Thyroid gland (tissue), 4 donors: ENCODE data around the gene NKIRAS2. TPM values are rescaled to one million over a fixed set of nuclear protein-coding genes. Genes with fewer than 3 reads are reported as not detected.

Experiments
- DNase-seq, 2 donors: peaks; one replicate each; pipeline ENCODE4 v3.0.0-alpha.2; 2019
- H3K27ac ChIP-seq, 3 donors: fragments of 200-600 bp; sonication (generic); 1 replicate in 2 of 3; 2 replicates in 1 of 3; pipeline ENCODE4 v1.5.1; 2016 to 2019; ENCODE audit warnings: mild to moderate bottlenecking in 1 of 3, moderate library complexity in 1 of 3
- H3K27me3 ChIP-seq: fragments of 200-600 bp; sonication (generic); one replicate; pipeline ENCODE4 v1.5.1; 2019
- H3K36me3 ChIP-seq, 2 donors: fragments of 200-600 bp; sonication (generic); one replicate each; pipeline ENCODE4 v1.5.1; 2016 to 2019
- H3K4me1 ChIP-seq, 2 donors: fragments of 200-600 bp; sonication (generic); one replicate each; pipeline ENCODE4 v1.5.1; 2017 to 2019
- H3K4me3 ChIP-seq, 3 donors: fragments of 200-600 bp; sonication (generic); replicated peaks in 1 of 3; 1 replicate in 2 of 3; 2 replicates in 1 of 3; pipeline ENCODE4 v1.5.1; 2016; ENCODE audit warnings: mild to moderate bottlenecking in 1 of 3
- H3K9me3 ChIP-seq: fragments of 200-600 bp; sonication (generic); one replicate; pipeline ENCODE4 v1.5.1; 2017
- POLR2A ChIP-seq, 2 donors: fragments of 450-650 bp; IDR thresholded peaks; one replicate each; pipeline ENCODE4 v1.6.1; 2017; ENCODE audit warnings: antibody characterized with exemption in 2 of 2, mild to moderate bottlenecking in 2 of 2, moderate library complexity in 1 of 2
- WGBS, 2 donors: methylation state at CpG; one replicate each; pipeline ENCODE4 v1.1.5; 2017; 5-methylcytosine and 5-hydroxymethylcytosine counted together
- intact Hi-C: fragments of 100-400 bp; cut with DNase I; formaldehyde crosslinking; loops from one replicate; pipeline ENCODE4 v1.15.1; 2023
- total RNA-seq, 4 donors: library from RNA; depleted of rRNA; stranded (reverse); fragments of >200 nt; gene quantifications; one replicate each; pipeline ENCODE4 v1.2.3, GENCODE V29; 2016
- TF ChIP-seq, protein P1 (sequence below), 6 experiments: fragments of 200-600 bp in 3 of 6; fragments of 450-650 bp in 3 of 6; sonication (generic) in 3 of 6; IDR thresholded peaks; one replicate each; pipeline ENCODE4 v1.5.1; 2016 to 2019; ENCODE audit warnings: antibody characterized with exemption in 6 of 6, mild to moderate bottlenecking in 2 of 6, inconsistent platforms in 1 of 6, moderate library complexity in 1 of 6

NKIRAS2 gene
- total RNA-seq, 4 donors from 2014 or later = 23.6 to 34.6 (median 26.6) TPM

DNA sequence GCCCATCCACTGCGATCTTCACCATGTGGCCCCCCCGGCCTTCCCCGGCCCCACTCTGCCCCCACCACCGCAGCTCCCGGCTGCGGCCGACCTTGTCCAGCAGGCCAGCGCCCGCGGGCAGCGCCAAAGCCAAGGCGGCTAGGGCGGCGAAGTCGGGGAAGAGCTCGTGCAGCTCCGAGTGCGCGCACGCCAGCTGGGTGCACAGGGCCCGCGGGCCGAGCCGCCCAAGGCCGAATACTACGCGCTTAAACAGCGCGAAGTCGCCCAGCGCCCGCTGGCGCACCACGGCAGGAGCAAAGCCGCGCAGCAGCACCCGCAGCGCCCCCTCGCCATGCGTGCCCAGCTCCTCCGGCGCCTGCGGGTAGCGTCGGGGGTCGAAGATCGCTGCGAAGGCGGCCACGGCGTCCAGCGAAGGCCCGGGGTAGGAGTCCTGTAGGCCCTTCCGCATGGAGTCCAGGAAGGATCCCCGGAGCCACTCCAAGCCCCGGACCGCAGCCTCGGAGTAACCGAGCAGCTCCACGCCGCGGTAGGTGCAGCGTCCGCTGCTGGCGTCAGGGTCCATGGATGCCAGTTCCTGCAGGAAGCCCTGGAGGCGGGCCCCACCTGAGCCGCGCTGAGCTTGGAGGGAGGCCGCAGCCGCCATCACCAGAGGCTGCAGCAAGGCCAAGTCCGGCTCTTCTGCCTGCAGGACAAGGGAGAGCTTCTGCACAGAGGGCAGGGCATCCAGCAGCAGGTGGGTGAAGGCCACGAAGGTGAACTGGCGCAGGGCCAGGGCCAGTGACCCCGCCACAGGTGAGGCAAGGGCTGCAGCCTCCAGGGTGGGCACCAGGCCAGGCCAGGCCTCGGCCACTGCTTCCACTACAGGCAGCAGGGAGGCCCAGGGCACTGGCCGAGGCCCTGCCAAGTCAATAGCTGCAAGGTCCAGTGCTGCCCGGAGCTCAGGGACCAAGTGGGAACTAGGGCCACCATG is 20.2 kb downstream of the NKIRAS2 start:
- no peak overlapping the region for H3K4me3 ChIP-seq
- H3K36me3 ChIP-seq = no peaks in the 10 kb centered on the region
- H3K4me1 ChIP-seq = no peaks in the 10 kb centered on the region
- intact Hi-C loops = no loop called here
- no peak for DNase-seq
- no peaks in the 10 kb centered on the region for H3K9me3 ChIP-seq
- TF ChIP-seq POLR2A (IDR thresholded peaks at IDR 0.05) = no peak
- no peaks in the 10 kb centered on the region for H3K27me3 ChIP-seq
- H3K27ac ChIP-seq = no peak overlapping the region
- WGBS, 2 donors = 26 to 45% methylated on average over 29 to 41 of the region's 77 CpGs

DNA sequence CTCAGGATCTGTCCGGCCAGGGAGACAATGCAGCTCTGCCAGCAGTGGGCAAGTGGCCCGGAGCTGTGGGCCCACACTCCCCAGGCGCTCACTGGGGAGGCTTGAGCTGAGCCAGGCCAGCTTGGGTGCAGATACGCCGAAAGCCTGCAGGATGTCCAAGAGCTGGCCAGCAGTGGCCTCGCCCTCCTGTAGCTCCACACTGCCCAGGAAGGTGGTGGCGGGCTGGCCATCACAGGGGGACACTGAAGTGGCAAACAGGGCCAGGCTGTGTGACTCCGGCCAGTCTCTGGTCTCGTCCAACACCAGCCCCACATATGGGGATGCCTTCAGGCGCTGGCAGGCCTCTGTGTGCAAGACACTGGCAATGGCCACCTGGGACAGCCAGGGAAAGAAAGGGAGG is 20.9 kb downstream of the NKIRAS2 start:
- no peaks in the 10 kb centered on the region for H3K27me3 ChIP-seq
- 82 to 97% methylated on average over 2 to 7 of the region's 10 CpGs for WGBS, 2 donors
- no peak overlapping the region for H3K4me3 ChIP-seq
- no peaks in the 10 kb centered on the region for H3K36me3 ChIP-seq
- no peak for DNase-seq
- H3K27ac ChIP-seq = no peak overlapping the region
- intact Hi-C loops = no loop called here
- no peaks in the 10 kb centered on the region for H3K4me1 ChIP-seq
- no peak for TF ChIP-seq POLR2A (IDR thresholded peaks at IDR 0.05)
- TF ChIP-seq, protein P1, sequence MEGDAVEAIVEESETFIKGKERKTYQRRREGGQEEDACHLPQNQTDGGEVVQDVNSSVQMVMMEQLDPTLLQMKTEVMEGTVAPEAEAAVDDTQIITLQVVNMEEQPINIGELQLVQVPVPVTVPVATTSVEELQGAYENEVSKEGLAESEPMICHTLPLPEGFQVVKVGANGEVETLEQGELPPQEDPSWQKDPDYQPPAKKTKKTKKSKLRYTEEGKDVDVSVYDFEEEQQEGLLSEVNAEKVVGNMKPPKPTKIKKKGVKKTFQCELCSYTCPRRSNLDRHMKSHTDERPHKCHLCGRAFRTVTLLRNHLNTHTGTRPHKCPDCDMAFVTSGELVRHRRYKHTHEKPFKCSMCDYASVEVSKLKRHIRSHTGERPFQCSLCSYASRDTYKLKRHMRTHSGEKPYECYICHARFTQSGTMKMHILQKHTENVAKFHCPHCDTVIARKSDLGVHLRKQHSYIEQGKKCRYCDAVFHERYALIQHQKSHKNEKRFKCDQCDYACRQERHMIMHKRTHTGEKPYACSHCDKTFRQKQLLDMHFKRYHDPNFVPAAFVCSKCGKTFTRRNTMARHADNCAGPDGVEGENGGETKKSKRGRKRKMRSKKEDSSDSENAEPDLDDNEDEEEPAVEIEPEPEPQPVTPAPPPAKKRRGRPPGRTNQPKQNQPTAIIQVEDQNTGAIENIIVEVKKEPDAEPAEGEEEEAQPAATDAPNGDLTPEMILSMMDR (IDR thresholded peaks at IDR 0.05) = no peak
- no peaks in the 10 kb centered on the region for H3K9me3 ChIP-seq

DNA sequence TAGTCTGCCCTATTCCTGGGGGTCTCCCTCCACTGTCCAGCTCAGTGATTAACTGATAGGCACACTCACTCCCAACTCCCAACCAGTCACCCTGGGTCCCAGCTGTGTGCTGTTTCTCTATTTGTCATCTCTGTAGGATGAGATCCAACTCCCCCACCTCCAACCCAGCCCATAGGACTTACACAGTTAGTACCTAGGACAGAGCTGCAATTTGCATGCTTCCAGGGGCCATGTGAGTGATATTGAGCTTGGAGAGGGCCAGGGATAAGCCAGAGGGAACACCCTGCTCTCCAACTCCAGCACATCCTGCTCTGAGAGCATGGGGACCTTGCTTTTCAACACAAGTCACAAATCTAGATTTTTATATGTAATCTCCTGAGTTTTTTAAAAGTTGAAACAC is 21.7 kb downstream of the NKIRAS2 start:
- TF ChIP-seq POLR2A (IDR thresholded peaks at IDR 0.05) = no peak
- TF ChIP-seq, protein P1 (IDR thresholded peaks at IDR 0.05) = no peak
- no peaks in the 10 kb centered on the region for H3K9me3 ChIP-seq
- no peak overlapping the region for H3K27ac ChIP-seq
- no peaks in the 10 kb centered on the region for H3K36me3 ChIP-seq
- H3K27me3 ChIP-seq = no peaks in the 10 kb centered on the region
- DNase-seq = no peak
- no peak overlapping the region for H3K4me3 ChIP-seq
- H3K4me1 ChIP-seq = no peaks in the 10 kb centered on the region
- intact Hi-C loops = no loop called here

GRCh38 chr17:42042598-42043319 is 22.9 kb downstream of the NKIRAS2 start:
- Histone ChIP-seq H3K27ac (no peak overlapping the region), H3K4me1 (no peaks in the 10 kb centered on the region), H3K27me3 (no peaks in the 10 kb centered on the region), H3K36me3 (no peaks in the 10 kb centered on the region), H3K9me3 (no peaks in the 10 kb centered on the region), H3K4me3 (no peak overlapping the region)
- intact Hi-C loops = no loop called here
- no peak for DNase-seq
- 90 to 92% methylated on average over 5 to 17 of the region's 20 CpGs for WGBS, 2 donors
- TF ChIP-seq POLR2A (IDR thresholded peaks at IDR 0.05) = no peak
- TF ChIP-seq, protein P1 (IDR thresholded peaks at IDR 0.05) = no peak

- WGBS, 2 donors = 83 to 89% methylated on average over 1 of the region's 1 CpG
- TF ChIP-seq, protein P1 (IDR thresholded peaks at IDR 0.05) = no peak
- TF ChIP-seq POLR2A (IDR thresholded peaks at IDR 0.05) = no peak
- intact Hi-C loops = no loop called here
Observed at GRCh38 chr17:42045719-42046118, 25.8 kb downstream of the NKIRAS2 start.

More at GRCh38 chr17:42045719-42046118, 25.8 kb downstream of the NKIRAS2 start:
- Histone ChIP-seq H3K4me1 (peaks cover under 1 to 6% of the 10 kb centered on the region in 2 donors), H3K27me3 (no peaks in the 10 kb centered on the region), H3K27ac (no peak overlapping the region), H3K36me3 (no peaks in the 10 kb centered on the region), H3K4me3 (no peak overlapping the region), H3K9me3 (no peaks in the 10 kb centered on the region)
- no peak for DNase-seq
